K562 (cell line): ENCODE results near the gene C1orf116. TPM values are rescaled to one million over a fixed set of nuclear protein-coding genes. Genes with fewer than 3 reads are reported as not detected.

Source experiments
- CHD1 ChIP-seq: fragments of 200-600 bp; sonication (generic); IDR thresholded peaks from one replicate; pipeline ENCODE4 v1.6.1; 2012; ENCODE audit warnings: mild to moderate bottlenecking, moderate library complexity, low read length, inconsistent platforms
- LEF1 ChIP-seq: fragments of 450-650 bp; IDR thresholded peaks from 2 replicates; pipeline ENCODE4 v1.6.1; 2016; ENCODE audit warnings: mild to moderate bottlenecking
- PHB2 ChIP-seq: fragments of 450-650 bp; IDR thresholded peaks from 2 replicates; pipeline ENCODE4 v1.6.1; 2017; ENCODE audit warnings: low read depth
- ZNF239 ChIP-seq: fragments of 250-450 bp; sonication (Bioruptor Pico); IDR thresholded peaks from 2 replicates; pipeline ENCODE4 v1.4.0; 2020; ENCODE audit warnings: mild to moderate bottlenecking
- ZNF311 ChIP-seq: fragments of 250-450 bp; sonication (Bioruptor Pico); IDR thresholded peaks from 2 replicates; pipeline ENCODE4 v1.4.0; 2020; ENCODE audit warnings: mild to moderate bottlenecking, moderate library complexity
- ZNF57 ChIP-seq: fragments of 450-650 bp; formaldehyde crosslinking; IDR thresholded peaks from 2 replicates; pipeline ENCODE4 v1.4.0; 2020; ENCODE audit warnings: mild to moderate bottlenecking, moderate library complexity
- polyA plus RNA-seq, 8 experiments: library from polyadenylated mRNA; depleted of rRNA in 4 of 8; stranded (reverse) in 5 of 8; unstranded in 3 of 8; fragments of >200 nt; fragmentation: Nextera tagmentation in 2 of 8; fragmentation: Illumina TruSeq in 1 of 8; extraction: Ambion mirVana in 2 of 8; extraction: Trizol in 1 of 8; gene quantifications; 2 replicates each; pipeline versions ENCODE4 v1.2.1 to v1.2.3, GENCODE V29; 2011 to 2014; ENCODE audit warnings: inconsistent platforms in 1 of 8, missing spikeins in 1 of 8
- total RNA-seq, 7 experiments: library from RNA; depleted of rRNA in 6 of 7; stranded (reverse); fragments of >200 nt in 6 of 7; fragmentation: Illumina TruSeq in 2 of 7; extraction: Trizol in 2 of 7; gene quantifications; 2 replicates each; pipeline versions ENCODE4 v1.2.1 to v1.2.3, GENCODE V29; 2011 to 2021; ENCODE audit warnings: low replicate concordance in 1 of 7
- TF ChIP-seq, protein P1 (sequence below): fragments of 250-450 bp; sonication (Bioruptor Pico); IDR thresholded peaks from 2 replicates; pipeline ENCODE4 v1.4.0; 2020
- TF ChIP-seq, protein P2 (sequence below): fragments of 250-450 bp; sonication (Bioruptor Pico); IDR thresholded peaks from 2 replicates; pipeline ENCODE4 v1.8.0; 2022; ENCODE audit warnings: moderate library complexity, mild to moderate bottlenecking, inconsistent platforms
- TF ChIP-seq, protein P3 (sequence below): fragments of 450-650 bp; conservative IDR thresholded peaks from 2 replicates; pipeline ENCODE4 v1.6.1; 2016; ENCODE audit warnings: missing genetic modification characterization, low read depth, mild to moderate bottlenecking, missing compliant biosample characterization, moderate library complexity
- TF ChIP-seq, protein P4 (sequence below): fragments of 250-450 bp; sonication (Bioruptor Pico); IDR thresholded peaks from 2 replicates; pipeline ENCODE4 v1.8.0; 2021; ENCODE audit warnings: moderate library complexity, mild to moderate bottlenecking, inconsistent platforms
- TF ChIP-seq, protein P5 (sequence below): fragments of 250-450 bp; sonication (Bioruptor Pico); IDR thresholded peaks from 2 replicates; pipeline ENCODE4 v1.4.0; 2020; ENCODE audit warnings: mild to moderate bottlenecking, moderate library complexity
- TF ChIP-seq, protein P6 (sequence below), 2 experiments: fragments of 250-450 bp in 1 of 2; fragments of 450-650 bp in 1 of 2; sonication (Bioruptor Pico) in 1 of 2; IDR thresholded peaks; 2 replicates each; pipeline versions ENCODE4 v1.6.1 to v1.8.0; 2016 to 2021; ENCODE audit warnings: mild to moderate bottlenecking in 2 of 2, moderate library complexity in 2 of 2, missing compliant biosample characterization in 1 of 2, missing genetic modification characterization in 1 of 2

C1orf116 gene
- total and polyA plus RNA-seq, 9 of the 15 experiments (the other 6 are each of a cell fraction or from before 2014, with no cell fraction given): 0.62 to 3.0 (median 0.95) TPM

DNA sequence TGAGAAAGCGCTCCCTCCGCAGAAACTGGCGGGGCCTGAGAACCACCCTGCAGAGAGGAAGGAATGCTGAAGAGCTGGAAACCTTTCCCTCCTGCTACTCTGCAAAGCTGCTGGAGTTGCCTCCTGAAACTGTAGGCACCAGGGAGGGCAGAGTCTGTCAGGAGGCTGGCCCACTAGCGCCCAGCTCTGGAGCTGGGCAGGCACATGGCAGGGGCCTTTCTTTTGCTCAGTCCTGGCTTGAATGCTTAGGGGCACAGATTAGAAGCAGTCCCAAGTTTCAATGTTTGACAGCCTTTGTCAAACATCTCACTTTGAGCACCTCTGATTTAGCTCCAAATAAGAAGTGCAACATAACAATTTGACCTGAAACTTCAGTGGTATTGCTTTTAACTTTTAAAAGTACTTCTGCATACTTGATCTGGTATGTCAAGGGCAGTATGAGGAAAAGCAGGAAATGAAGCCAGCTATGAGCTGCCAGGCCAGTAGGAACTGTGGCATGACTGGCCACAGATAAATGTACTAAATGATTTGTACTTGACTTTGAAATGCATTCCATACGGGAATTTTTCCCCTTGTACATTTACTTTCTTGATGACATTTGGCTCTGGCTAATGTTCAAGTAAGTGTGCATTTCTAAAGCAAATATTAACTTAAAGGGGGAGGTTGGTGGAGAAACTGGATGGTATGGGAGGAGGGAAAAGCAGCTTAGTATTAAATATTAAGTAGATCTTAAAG is 7.2 kb downstream of the C1orf116 start (continued):
- TF ChIP-seq, protein P1, sequence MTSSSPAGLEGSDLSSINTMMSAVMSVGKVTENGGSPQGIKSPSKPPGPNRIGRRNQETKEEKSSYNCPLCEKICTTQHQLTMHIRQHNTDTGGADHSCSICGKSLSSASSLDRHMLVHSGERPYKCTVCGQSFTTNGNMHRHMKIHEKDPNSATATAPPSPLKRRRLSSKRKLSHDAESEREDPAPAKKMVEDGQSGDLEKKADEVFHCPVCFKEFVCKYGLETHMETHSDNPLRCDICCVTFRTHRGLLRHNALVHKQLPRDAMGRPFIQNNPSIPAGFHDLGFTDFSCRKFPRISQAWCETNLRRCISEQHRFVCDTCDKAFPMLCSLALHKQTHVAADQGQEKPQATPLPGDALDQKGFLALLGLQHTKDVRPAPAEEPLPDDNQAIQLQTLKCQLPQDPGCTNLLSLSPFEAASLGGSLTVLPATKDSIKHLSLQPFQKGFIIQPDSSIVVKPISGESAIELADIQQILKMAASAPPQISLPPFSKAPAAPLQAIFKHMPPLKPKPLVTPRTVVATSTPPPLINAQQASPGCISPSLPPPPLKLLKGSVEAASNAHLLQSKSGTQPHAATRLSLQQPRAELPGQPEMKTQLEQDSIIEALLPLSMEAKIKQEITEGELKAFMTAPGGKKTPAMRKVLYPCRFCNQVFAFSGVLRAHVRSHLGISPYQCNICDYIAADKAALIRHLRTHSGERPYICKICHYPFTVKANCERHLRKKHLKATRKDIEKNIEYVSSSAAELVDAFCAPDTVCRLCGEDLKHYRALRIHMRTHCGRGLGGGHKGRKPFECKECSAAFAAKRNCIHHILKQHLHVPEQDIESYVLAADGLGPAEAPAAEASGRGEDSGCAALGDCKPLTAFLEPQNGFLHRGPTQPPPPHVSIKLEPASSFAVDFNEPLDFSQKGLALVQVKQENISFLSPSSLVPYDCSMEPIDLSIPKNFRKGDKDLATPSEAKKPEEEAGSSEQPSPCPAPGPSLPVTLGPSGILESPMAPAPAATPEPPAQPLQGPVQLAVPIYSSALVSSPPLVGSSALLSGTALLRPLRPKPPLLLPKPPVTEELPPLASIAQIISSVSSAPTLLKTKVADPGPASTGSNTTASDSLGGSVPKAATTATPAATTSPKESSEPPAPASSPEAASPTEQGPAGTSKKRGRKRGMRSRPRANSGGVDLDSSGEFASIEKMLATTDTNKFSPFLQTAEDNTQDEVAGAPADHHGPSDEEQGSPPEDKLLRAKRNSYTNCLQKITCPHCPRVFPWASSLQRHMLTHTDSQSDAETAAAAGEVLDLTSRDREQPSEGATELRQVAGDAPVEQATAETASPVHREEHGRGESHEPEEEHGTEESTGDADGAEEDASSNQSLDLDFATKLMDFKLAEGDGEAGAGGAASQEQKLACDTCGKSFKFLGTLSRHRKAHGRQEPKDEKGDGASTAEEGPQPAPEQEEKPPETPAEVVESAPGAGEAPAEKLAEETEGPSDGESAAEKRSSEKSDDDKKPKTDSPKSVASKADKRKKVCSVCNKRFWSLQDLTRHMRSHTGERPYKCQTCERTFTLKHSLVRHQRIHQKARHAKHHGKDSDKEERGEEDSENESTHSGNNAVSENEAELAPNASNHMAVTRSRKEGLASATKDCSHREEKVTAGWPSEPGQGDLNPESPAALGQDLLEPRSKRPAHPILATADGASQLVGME (CRISPR knock-in tag): peak; percentile 85; the same call in 1 of the 2 replicates
- TF ChIP-seq ZNF57 (CRISPR knock-in tag): peak; percentile 85; the same call in 1 of the 2 replicates
- TF ChIP-seq, protein P2, sequence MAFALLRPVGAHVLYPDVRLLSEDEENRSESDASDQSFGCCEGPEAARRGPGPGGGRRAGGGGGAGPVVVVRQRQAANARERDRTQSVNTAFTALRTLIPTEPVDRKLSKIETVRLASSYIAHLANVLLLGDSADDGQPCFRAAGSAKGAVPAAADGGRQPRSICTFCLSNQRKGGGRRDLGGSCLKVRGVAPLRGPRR (CRISPR knock-in tag): peak; percentile 84; the same call in 1 of the 2 replicates
- TF ChIP-seq ZNF239 (CRISPR knock-in tag): peak; percentile 62
- TF ChIP-seq CHD1: peak; percentile 42
- TF ChIP-seq ZNF311: peak; percentile 92
- no peak for TF ChIP-seq PHB2
- TF ChIP-seq LEF1: 0 out of 2 replicates have a peak, but pooled peaks have one; percentile 28
- TF ChIP-seq, protein P3, sequence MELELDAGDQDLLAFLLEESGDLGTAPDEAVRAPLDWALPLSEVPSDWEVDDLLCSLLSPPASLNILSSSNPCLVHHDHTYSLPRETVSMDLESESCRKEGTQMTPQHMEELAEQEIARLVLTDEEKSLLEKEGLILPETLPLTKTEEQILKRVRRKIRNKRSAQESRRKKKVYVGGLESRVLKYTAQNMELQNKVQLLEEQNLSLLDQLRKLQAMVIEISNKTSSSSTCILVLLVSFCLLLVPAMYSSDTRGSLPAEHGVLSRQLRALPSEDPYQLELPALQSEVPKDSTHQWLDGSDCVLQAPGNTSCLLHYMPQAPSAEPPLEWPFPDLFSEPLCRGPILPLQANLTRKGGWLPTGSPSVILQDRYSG (tag): peak; percentile 83; the same call in 1 of the 2 replicates
- TF ChIP-seq, protein P4, sequence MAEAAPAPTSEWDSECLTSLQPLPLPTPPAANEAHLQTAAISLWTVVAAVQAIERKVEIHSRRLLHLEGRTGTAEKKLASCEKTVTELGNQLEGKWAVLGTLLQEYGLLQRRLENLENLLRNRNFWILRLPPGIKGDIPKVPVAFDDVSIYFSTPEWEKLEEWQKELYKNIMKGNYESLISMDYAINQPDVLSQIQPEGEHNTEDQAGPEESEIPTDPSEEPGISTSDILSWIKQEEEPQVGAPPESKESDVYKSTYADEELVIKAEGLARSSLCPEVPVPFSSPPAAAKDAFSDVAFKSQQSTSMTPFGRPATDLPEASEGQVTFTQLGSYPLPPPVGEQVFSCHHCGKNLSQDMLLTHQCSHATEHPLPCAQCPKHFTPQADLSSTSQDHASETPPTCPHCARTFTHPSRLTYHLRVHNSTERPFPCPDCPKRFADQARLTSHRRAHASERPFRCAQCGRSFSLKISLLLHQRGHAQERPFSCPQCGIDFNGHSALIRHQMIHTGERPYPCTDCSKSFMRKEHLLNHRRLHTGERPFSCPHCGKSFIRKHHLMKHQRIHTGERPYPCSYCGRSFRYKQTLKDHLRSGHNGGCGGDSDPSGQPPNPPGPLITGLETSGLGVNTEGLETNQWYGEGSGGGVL (CRISPR knock-in tag): peak; percentile 50; the same call in 1 of the 2 replicates
- TF ChIP-seq, protein P5, sequence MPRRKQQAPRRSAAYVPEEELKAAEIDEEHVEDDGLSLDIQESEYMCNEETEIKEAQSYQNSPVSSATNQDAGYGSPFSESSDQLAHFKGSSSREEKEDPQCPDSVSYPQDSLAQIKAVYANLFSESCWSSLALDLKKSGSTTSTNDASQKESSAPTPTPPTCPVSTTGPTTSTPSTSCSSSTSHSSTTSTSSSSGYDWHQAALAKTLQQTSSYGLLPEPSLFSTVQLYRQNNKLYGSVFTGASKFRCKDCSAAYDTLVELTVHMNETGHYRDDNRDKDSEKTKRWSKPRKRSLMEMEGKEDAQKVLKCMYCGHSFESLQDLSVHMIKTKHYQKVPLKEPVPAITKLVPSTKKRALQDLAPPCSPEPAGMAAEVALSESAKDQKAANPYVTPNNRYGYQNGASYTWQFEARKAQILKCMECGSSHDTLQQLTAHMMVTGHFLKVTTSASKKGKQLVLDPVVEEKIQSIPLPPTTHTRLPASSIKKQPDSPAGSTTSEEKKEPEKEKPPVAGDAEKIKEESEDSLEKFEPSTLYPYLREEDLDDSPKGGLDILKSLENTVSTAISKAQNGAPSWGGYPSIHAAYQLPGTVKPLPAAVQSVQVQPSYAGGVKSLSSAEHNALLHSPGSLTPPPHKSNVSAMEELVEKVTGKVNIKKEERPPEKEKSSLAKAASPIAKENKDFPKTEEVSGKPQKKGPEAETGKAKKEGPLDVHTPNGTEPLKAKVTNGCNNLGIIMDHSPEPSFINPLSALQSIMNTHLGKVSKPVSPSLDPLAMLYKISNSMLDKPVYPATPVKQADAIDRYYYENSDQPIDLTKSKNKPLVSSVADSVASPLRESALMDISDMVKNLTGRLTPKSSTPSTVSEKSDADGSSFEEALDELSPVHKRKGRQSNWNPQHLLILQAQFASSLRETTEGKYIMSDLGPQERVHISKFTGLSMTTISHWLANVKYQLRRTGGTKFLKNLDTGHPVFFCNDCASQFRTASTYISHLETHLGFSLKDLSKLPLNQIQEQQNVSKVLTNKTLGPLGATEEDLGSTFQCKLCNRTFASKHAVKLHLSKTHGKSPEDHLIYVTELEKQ: peak; percentile 86
- TF ChIP-seq, protein P6, sequence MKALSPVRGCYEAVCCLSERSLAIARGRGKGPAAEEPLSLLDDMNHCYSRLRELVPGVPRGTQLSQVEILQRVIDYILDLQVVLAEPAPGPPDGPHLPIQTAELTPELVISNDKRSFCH (CRISPR knock-in tag; IDR thresholded peaks at IDR 0.05): no peak
- TF ChIP-seq, protein P6 (tag; IDR thresholded peaks at IDR 0.05): peak; percentile 39; the same call in 1 of the 2 replicates
